Esophagus squamous epithelium (tissue), 5 donors: Measurements from ENCODE around the gene CST8. TPM values are rescaled to one million over a fixed set of nuclear protein-coding genes. Genes with fewer than 3 reads are reported as not detected.

Experiments used
- DNase-seq: peaks from one replicate; lab custom pipeline; 2025; lab: John Stamatoyannopoulos, UW
- H3K27ac ChIP-seq, 4 donors: fragments of 200-600 bp; sonication (generic); one replicate each; pipeline ENCODE4 v1.5.1; 2016 to 2019; ENCODE audit warnings: mild to moderate bottlenecking in 1 of 4
- H3K27me3 ChIP-seq, 4 donors: fragments of 200-600 bp; sonication (generic); 1 replicate in 3 of 4; 2 replicates in 1 of 4; pipeline versions ENCODE4 v1.5.1 to v1.6.0; 2017 to 2021; ENCODE audit warnings: antibody characterized with exemption in 1 of 4
- H3K36me3 ChIP-seq, 3 donors: fragments of 200-600 bp; sonication (generic); one replicate each; pipeline ENCODE4 v1.5.1; 2016 to 2019
- H3K4me1 ChIP-seq, 3 donors: fragments of 200-600 bp; sonication (generic); one replicate each; pipeline ENCODE4 v1.5.1; 2017 to 2019
- H3K4me3 ChIP-seq, 4 donors: fragments of 200-600 bp; sonication (generic); 1 replicate in 3 of 4; 2 replicates in 1 of 4; pipeline ENCODE4 v1.5.1; 2016 to 2019; ENCODE audit warnings: mild to moderate bottlenecking in 2 of 4, moderate library complexity in 1 of 4
- H3K9me3 ChIP-seq, 3 donors: fragments of 200-600 bp; sonication (generic); one replicate each; pipeline ENCODE4 v1.5.1; 2016 to 2019
- POLR2A ChIP-seq, 4 donors: fragments of 450-650 bp; IDR thresholded peaks; one replicate each; pipeline ENCODE4 v1.6.1; 2017; ENCODE audit warnings: antibody characterized with exemption in 4 of 4, mild to moderate bottlenecking in 4 of 4, moderate library complexity in 3 of 4
- WGBS, 2 donors: methylation state at CpG; one replicate each; pipeline ENCODE4 v1.1.5; 2018; 5-methylcytosine and 5-hydroxymethylcytosine counted together
- intact Hi-C: fragments of 100-400 bp; cut with DNase I; formaldehyde crosslinking; loops from one replicate; pipeline ENCODE4 v1.15.0; 2022
- total RNA-seq, 4 donors: library from RNA; depleted of rRNA; stranded (reverse); fragments of >200 nt; gene quantifications; one replicate each; pipeline ENCODE4 v1.1.0, GENCODE V29; 2016
- TF ChIP-seq, protein P1 (sequence below), 6 experiments: fragments of 450-650 bp in 4 of 6; fragments of 200-600 bp in 2 of 6; sonication (generic) in 2 of 6; IDR thresholded peaks; one replicate each; pipeline ENCODE4 v1.5.1; 2016 to 2019; ENCODE audit warnings: antibody characterized with exemption in 6 of 6, mild to moderate bottlenecking in 4 of 6, moderate library complexity in 4 of 6
- donor health status: DM: yes; HTN: yes; CAD: no.

Gene CST8
- total RNA-seq, 4 donors from 2014 or later = not detected

DNA sequence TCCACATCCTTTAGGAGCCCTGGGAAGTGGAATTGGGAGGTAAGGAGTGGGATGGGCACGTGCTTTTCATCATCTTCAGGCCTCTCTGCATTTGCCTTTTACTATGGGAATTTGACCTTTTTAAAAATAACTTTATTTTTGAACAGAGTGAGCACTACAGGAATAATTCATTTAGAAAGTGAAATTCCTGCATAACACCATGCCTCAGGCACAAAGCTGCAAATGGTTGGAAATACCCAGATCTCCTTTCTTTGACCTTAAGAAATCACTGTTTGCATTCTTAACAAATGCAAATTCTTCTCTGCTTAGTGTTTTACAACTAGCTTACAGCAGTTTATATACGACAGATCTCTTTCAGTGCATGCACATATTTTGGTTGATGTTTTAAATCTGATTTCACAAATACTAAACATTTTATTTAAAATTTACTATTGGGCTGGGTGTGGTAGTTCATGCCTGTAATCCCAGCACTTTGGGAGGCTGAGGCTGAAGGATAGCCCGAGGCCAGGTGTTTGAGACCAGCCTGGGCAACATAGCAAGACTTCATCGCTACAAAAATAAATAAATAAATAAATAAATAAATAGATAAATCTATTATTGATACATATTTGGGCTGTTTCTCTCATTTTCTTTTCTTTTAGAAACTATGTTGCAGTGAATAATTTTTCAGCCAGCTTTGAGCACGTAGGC, 24.5 kb downstream of the CST8 start:
- H3K4me1 ChIP-seq = no peaks in the 10 kb centered on the region
- no peaks in the 10 kb centered on the region for H3K27me3 ChIP-seq
- 57 to 60% methylated on average over 5 of the region's 5 CpGs for WGBS, 2 donors
- H3K27ac ChIP-seq = no peak overlapping the region
- DNase-seq = no peak
- H3K4me3 ChIP-seq = no peak overlapping the region
- intact Hi-C loops = no loop called here
- no peak for TF ChIP-seq POLR2A (IDR thresholded peaks at IDR 0.05)
- TF ChIP-seq, protein P1, sequence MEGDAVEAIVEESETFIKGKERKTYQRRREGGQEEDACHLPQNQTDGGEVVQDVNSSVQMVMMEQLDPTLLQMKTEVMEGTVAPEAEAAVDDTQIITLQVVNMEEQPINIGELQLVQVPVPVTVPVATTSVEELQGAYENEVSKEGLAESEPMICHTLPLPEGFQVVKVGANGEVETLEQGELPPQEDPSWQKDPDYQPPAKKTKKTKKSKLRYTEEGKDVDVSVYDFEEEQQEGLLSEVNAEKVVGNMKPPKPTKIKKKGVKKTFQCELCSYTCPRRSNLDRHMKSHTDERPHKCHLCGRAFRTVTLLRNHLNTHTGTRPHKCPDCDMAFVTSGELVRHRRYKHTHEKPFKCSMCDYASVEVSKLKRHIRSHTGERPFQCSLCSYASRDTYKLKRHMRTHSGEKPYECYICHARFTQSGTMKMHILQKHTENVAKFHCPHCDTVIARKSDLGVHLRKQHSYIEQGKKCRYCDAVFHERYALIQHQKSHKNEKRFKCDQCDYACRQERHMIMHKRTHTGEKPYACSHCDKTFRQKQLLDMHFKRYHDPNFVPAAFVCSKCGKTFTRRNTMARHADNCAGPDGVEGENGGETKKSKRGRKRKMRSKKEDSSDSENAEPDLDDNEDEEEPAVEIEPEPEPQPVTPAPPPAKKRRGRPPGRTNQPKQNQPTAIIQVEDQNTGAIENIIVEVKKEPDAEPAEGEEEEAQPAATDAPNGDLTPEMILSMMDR (IDR thresholded peaks at IDR 0.05) = no peak
- H3K9me3 ChIP-seq = no peaks in the 10 kb centered on the region
- H3K36me3 ChIP-seq = no peaks in the 10 kb centered on the region

DNA sequence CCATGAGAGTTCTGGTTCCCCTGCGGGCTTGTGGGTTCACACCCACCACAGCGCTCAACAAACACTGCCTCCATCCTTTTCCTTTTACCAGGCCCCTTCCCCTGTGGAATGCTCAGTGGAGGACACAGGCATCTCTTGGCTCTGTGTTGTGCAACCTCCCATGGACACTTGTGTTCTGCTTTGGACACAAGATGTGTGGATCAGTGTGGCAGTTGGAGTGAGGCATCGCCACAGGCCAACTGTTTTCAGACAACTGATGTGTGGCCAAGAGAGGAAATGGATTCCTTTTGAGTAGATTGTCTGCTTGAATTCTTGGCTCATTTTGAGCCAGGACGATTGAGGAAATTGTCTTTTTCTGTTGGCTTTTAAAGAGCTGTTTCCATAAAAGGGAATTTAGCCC, 26.8 kb downstream of the CST8 start:
- no peak overlapping the region for H3K4me3 ChIP-seq
- no peak overlapping the region for H3K27ac ChIP-seq
- no peaks in the 10 kb centered on the region for H3K27me3 ChIP-seq
- DNase-seq = no peak
- intact Hi-C loops = no loop called here
- WGBS, 2 donors = 78 to 82% methylated on average over 4 of the region's 4 CpGs
- H3K4me1 ChIP-seq = no peaks in the 10 kb centered on the region
- no peaks in the 10 kb centered on the region for H3K36me3 ChIP-seq
- no peak for TF ChIP-seq POLR2A (IDR thresholded peaks at IDR 0.05)
- TF ChIP-seq, protein P1 (IDR thresholded peaks at IDR 0.05) = no peak
- no peaks in the 10 kb centered on the region for H3K9me3 ChIP-seq

DNA sequence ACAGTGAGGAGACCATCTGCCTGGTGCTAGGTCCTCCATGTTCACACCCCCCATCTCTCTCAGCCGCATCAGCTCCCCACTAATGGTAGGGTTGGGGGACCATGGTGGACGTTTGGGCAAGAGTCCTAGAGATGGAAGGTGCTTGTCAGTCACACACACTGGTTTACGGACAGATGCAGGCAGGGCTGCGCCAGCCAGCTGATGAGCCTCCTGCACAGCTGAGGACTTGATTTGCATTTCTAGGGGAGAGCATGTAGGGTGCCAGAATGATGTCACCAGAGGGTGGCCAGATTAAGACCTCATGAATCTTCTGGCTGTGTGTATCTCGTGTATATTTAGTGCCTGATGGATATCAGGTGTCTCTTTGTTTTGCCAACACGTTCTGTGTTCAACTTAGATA, 28.6 kb downstream of the CST8 start:
- no peaks in the 10 kb centered on the region for H3K9me3 ChIP-seq
- no peak overlapping the region for H3K27ac ChIP-seq
- H3K4me1 ChIP-seq = no peaks in the 10 kb centered on the region
- intact Hi-C loops = no loop called here
- DNase-seq = no peak
- TF ChIP-seq, protein P1 (IDR thresholded peaks at IDR 0.05) = no peak
- TF ChIP-seq POLR2A (IDR thresholded peaks at IDR 0.05) = no peak
- 69 to 75% methylated on average over 6 of the region's 6 CpGs for WGBS, 2 donors
- H3K4me3 ChIP-seq = no peak overlapping the region
- H3K36me3 ChIP-seq = no peaks in the 10 kb centered on the region
- H3K27me3 ChIP-seq = no peaks in the 10 kb centered on the region

DNA sequence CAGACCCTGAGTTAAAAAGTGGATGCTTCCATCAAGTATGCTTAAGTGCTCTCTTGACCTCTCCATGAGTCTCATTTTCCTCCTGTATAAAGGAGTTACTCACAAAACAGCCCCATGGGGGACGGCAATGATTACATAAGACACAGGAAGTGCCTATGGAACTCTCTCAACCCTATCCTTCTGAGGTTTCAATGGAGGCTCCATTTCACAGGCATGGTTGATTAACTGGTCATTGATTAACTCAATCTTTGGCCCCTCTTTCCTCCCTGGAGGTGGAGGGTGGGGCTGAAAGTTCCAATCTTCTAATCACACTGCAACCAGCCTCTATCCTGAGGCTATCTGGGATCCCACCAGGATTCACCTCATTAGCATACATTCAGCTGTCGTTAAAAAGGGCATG, 29.3 kb downstream of the CST8 start:
- no peaks in the 10 kb centered on the region for H3K27me3 ChIP-seq
- 58 to 77% methylated on average over 2 of the region's 2 CpGs for WGBS, 2 donors
- no peaks in the 10 kb centered on the region for H3K36me3 ChIP-seq
- no peak overlapping the region for H3K27ac ChIP-seq
- no peak overlapping the region for H3K4me3 ChIP-seq
- TF ChIP-seq, protein P1 (IDR thresholded peaks at IDR 0.05) = no peak
- TF ChIP-seq POLR2A (IDR thresholded peaks at IDR 0.05) = no peak
- no peak for DNase-seq
- intact Hi-C loops = no loop called here
- H3K4me1 ChIP-seq = no peaks in the 10 kb centered on the region
- no peaks in the 10 kb centered on the region for H3K9me3 ChIP-seq

DNA sequence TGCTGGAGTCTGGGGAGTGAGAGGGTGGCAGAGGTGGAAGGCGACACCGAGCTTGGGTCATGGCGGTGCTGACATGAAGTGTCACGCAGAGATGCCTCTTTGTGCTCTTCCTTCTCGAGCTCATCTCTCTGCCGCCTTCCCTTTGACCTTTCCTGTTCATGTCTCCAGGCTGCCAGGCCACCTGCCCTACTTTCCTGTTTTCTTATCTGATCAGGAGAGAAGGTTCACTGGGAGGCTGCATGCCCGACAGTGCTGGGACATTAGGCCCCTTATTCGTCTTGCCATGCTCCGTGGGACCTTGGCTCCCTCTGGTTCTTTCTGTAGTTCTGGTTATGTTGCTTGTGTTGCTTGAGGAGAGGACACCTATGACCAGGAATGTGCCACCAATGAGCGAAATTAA, 33.2 kb downstream of the CST8 start:
- no peak for DNase-seq
- TF ChIP-seq, protein P1 (IDR thresholded peaks at IDR 0.05) = no peak
- TF ChIP-seq POLR2A (IDR thresholded peaks at IDR 0.05) = no peak
- H3K4me3 ChIP-seq = no peak overlapping the region
- no peak overlapping the region for H3K27ac ChIP-seq
- no peaks in the 10 kb centered on the region for H3K4me1 ChIP-seq
- no peaks in the 10 kb centered on the region for H3K36me3 ChIP-seq
- peaks cover 0 to 18% (median 9%) of the 10 kb centered on the region in 3 donors for H3K9me3 ChIP-seq
- no peaks in the 10 kb centered on the region for H3K27me3 ChIP-seq
- intact Hi-C loops = no loop called here
- WGBS, 2 donors = 80 to 89% methylated on average over 7 to 10 of the region's 10 CpGs
